Stimulated activated CD4-positive, alpha-beta T cell treated with anti-CD3 and anti-CD28 coated beads, Interleukin-4, amount 100 ng/mL, for 24 hours (primary cell): Measurements from ENCODE around the gene MRO.
"Not testable (repeated sequence)": the region's sequence is repeated elsewhere in the genome, so short reads cannot be mapped to it uniquely, and the experiment has no call there.

Experiments used
- DNase-seq: peaks from one replicate; pipeline ENCODE4 v3.0.0-alpha.2; 2020

Gene MRO

GRCh38 chr18:50790241-50790640 is 29.6 kb downstream of the MRO start:
- DNase-seq, result no peak

DNA sequence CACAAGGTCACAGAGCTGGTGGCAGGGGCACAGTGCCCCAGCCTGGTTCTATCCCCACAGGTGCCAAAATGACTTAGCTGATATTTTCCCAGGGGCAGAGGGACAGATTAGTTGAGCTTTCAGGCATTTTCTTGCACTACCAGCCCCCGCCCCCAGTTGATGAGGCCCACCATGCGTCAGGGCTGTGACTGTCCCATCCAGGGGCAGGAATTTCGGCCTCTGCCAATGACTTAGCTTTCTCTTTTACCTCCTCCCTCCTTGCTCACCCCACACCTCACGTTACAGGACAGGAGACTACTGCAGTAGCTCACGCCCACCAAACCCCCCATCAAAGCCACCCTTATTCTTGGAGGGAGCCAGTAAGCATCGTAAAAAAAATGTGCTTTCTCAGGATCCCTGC is 31.5 kb downstream of the MRO start:
- DNase-seq, result no peak

DNA sequence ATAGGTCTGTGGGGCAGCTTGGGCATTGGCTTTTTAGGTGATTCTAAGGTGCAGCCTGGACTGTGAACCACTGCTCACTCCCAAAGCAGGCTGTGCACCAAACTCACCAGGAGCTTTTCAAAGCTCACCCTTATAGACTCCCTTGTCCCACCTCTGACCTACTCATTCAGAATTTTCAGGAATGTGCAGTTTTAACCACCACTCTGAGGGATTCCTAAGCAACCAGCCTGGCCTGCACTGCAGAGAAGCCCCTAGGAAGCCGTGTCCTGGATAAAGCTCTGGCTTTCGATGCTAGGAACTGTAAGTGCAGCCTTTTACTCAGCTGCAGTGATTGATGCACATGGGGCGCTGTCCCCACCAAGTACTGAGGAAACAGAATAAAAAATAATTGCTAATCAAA is 33.0 kb downstream of the MRO start:
- no peak for DNase-seq

DNA sequence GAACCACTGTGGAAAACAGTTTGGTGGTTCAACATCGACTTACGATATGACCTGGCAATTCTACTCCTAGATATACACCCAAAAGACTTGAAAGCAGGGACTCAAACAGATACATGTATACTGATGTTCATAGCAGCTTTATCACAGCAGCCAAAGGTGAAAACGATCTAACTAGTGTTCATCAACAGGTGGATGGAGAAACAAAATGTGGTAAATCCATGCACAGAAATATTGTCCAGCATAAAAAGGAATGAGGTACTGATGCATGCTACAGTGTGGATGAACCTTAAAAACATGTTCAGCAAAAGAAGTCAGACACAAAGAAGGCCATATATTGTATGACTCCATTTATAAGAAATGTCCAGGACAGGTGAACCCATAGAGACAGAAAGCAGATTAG is 36.3 kb downstream of the MRO start:
- no peak for DNase-seq

- DNase-seq, result not testable (repeated sequence)
Measured at GRCh38 chr18:50779021-50779420, 40.8 kb downstream of the MRO start.

DNA sequence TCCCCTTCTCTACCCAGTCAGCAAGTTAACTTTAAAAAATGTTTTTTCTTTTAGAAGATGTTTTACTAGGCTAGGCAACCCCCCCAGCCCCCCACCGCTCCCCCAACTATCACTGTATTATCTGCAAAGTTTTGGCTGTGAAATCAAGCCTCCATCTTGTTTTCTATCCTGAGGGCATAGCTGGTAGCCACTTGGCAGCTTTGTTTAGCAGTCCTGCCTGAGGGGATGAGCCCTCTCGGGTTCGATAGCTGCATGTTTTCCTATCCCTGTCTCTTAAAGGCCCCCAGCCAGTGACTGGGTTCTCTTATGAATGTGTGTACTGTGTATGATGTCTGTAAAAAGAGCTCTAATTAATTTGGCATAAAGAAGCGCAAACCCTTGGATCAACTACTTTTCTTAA is 43.4 kb downstream of the MRO start:
- no peak for DNase-seq

DNA sequence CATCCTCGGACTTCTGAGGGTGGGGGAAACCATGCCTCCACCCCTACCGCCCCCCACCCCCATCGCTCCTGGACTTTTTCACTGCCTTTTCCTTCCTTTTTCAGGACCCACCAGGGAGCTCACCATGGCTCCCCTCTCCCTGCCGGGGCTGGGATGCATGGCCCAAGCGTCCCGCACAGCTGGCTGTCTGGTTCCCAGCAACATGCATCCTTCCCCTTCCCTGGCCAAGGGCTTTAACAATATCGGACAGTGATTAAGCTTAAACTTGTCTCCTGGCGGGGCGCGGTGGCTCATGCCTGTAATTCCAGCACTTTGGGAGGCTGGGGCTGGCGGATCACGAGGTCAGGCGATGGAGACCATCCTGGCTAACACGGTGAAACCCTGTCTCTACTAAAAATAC is 44.1 kb downstream of the MRO start:
- DNase-seq, result no peak

DNA sequence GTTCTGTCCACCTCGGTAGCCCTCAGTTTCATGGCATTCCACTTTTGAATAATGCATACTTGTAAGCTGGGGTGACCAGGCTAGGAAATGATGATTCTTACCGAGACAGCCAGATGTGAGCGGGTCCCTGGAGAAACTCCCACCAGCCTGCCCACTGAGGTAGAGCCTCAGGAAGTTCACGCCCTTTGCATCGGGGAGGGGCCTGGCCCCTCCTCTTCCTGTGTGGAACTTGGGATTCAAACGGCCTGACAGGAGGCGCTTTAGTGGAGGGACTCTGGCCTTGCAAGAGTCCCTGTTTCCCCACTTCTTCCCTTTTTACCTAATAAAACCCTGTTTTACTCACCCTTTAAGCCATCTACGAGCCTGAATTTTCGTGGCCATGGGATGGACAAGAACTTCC is 44.6 kb downstream of the MRO start:
- no peak for DNase-seq

DNA sequence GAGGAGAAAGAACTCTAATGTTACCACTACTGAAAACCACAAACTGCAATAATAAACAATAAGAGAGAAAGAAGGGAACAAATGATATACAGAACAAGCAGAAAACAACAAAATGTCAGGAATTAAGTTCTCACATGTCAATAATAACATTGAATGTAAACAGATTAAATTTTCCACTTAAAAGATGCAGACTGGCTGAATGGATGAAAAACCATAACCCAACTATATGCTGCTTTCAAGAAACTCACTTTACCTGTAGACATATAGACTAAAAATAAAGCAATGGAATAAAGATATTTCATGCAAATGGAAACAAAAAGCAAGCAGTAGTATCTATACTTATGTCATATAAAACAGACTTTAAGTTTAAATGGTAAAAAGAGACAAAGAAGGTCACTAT is 50.4 kb downstream of the MRO start:
- no peak for DNase-seq

- no peak for DNase-seq
Measured at GRCh38 chr18:50757358-50757757, 62.5 kb downstream of the MRO start.

DNA sequence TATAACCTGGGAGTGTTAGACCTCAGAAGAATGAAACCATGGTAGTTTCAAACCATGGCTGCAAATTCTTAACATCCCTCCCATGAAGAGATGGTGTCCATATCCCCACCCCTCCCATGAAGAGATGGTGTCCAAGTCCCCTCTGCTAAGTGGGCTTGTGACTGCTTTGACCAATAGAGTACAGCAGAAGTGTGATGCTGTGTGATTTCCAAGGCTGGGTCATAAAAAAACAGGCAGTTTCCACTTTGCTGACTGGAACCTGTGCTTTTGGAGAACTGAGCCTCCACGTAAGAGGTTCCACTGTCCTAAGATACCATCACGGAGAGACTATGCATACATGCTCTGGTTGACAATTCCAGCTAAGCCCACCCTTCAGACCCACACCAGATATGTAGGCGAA is 65.5 kb downstream of the MRO start:
- DNase-seq, result no peak

GRCh38 chr18:50753311-50753710 is 66.5 kb downstream of the MRO start:
- DNase-seq, result no peak

GRCh38 chr18:50751947-50752346 is 67.9 kb downstream of the MRO start:
- DNase-seq, result no peak

DNA sequence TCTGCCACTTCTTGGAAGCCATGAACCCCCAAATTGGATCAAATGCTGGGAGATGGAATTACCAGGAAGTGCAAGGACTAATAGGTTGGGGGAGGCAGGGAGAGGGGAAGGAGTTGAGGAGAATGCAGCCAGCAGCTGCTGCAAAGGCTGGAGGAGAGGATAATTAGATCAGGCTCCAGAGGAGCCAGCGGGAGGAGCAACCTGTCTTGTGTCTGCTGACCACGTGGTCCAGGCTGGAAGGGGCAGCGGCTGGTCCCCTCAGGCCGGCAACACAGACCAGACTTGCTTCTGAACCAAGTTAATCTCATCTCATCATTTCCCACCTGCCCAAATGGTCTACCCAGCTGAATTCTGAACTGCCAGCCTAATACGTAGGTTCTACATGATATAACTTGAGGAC is 68.3 kb downstream of the MRO start:
- no peak for DNase-seq

DNA sequence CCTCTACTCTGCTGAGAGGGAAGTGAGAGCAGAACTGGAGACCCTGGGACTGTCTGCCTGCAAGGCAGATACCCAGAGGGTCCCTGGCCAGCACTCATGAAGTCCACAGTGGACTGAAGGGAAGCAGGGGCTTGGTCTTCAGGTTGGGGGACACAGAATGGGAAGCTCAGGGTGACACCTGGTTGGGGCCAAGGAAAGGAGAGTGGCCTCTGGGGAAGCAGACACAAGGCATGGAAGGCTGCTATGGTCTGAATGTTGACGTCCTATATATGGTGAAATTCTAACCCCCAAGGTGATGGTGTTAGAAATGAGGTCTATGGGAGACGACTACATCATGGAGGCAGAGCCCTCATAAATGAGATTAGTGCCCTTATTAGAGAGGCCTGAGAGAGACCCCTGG is 69.3 kb downstream of the MRO start:
- no peak for DNase-seq

- DNase-seq, result no peak
Measured at GRCh38 chr18:50749945-50750344, 69.9 kb downstream of the MRO start.

DNA sequence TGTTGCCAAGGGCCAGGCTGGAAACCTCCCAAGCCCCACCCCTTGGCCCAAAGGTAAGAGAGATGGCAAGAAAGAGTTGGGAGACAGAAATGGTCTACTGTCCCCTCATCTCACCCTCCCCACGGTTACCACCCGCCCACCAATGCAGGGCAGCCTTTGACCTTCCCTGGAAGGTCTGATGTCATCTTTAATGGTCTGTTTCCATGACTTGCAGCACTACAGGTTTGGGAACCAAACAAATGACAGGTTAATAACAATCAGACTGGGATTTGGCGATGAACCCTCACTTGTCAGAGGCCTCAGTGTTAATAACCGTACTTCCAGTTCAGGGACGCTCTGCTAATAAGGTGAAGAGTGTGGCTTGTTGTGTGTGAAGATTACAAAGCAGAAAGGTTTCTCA is 70.4 kb downstream of the MRO start:
- no peak for DNase-seq

GRCh38 chr18:50748243-50749229 is 71.3 kb downstream of the MRO start:
- DNase-seq, result no peak

GRCh38 chr18:50747849-50748242 is 72.0 kb downstream of the MRO start:
- no peak for DNase-seq

GRCh38 chr18:50745945-50746344 is 73.9 kb downstream of the MRO start:
- DNase-seq, result no peak
